AG04450 (cell line): ENCODE data around the gene PLCXD3. TPM values are rescaled to one million over a fixed set of nuclear protein-coding genes. Genes with fewer than 3 reads are reported as not detected.

Experiments
- CTCF ChIA-PET: fragments of 300-600, 350-600 bp; formaldehyde crosslinking; extraction: SDS; loops from one replicate; lab custom pipeline; 2022; ENCODE audit warnings: antibody characterized with exemption, inconsistent platforms; lab: Charles Lee
- POLR2A ChIA-PET: fragments of 350-600 bp; formaldehyde crosslinking; extraction: SDS; loops from one replicate; lab custom pipeline; 2021; ENCODE audit warnings: antibody characterized with exemption, inconsistent platforms; lab: Yijun Ruan, JAX
- DNase-seq: peaks from one replicate; pipeline ENCODE4 v3.0.0-alpha.2; 2011; ENCODE audit warnings: low read depth, low spot score
- H3K27ac ChIP-seq: one replicate; pipeline ENCODE4 v1.5.1; 2012; ENCODE audit warnings: low read depth, low read length, control low read depth
- H3K27me3 ChIP-seq: one replicate; pipeline ENCODE4 v1.6.0; 2012; ENCODE audit warnings: low read length; ENCODE audit not compliant: control insufficient read depth, insufficient read depth
- H3K4me3 ChIP-seq: 2 replicates; pipeline ENCODE4 v1.5.1; 2011; ENCODE audit warnings: mild to moderate bottlenecking, low read depth, low read length, control low read depth
- H3K9me3 ChIP-seq: 2 replicates; pipeline ENCODE4 v1.5.1; 2012; ENCODE audit warnings: low read length; ENCODE audit not compliant: control insufficient read depth, insufficient read depth
- polyA plus RNA-seq: library from polyadenylated mRNA; depleted of rRNA; stranded (reverse); fragments of >200 nt; gene quantifications from 2 replicates; pipeline ENCODE4 v1.2.3, GENCODE V29; 2011
- TF ChIP-seq, protein P1 (sequence below): IDR thresholded peaks from 2 replicates; pipeline ENCODE4 v1.5.1; 2011; ENCODE audit warnings: low read depth, low read length, control low read depth, inconsistent platforms

PLCXD3 gene
- polyA plus RNA-seq, 1 experiment, result 0.02 TPM

- Histone ChIP-seq H3K27me3 (no peaks in the 10 kb centered on the region), H3K27ac (no peak overlapping the region), H3K9me3 (no peaks in the 10 kb centered on the region), H3K4me3 (no peak overlapping the region)
- TF ChIP-seq, protein P1, sequence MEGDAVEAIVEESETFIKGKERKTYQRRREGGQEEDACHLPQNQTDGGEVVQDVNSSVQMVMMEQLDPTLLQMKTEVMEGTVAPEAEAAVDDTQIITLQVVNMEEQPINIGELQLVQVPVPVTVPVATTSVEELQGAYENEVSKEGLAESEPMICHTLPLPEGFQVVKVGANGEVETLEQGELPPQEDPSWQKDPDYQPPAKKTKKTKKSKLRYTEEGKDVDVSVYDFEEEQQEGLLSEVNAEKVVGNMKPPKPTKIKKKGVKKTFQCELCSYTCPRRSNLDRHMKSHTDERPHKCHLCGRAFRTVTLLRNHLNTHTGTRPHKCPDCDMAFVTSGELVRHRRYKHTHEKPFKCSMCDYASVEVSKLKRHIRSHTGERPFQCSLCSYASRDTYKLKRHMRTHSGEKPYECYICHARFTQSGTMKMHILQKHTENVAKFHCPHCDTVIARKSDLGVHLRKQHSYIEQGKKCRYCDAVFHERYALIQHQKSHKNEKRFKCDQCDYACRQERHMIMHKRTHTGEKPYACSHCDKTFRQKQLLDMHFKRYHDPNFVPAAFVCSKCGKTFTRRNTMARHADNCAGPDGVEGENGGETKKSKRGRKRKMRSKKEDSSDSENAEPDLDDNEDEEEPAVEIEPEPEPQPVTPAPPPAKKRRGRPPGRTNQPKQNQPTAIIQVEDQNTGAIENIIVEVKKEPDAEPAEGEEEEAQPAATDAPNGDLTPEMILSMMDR, result no peak
- POLR2A ChIA-PET, result no interaction called here
- no peak for DNase-seq
- CTCF ChIA-PET, result no interaction called here
These were observed 219.6 kb downstream of the PLCXD3 start for GRCh38 chr5:41290810-41291209.

DNA sequence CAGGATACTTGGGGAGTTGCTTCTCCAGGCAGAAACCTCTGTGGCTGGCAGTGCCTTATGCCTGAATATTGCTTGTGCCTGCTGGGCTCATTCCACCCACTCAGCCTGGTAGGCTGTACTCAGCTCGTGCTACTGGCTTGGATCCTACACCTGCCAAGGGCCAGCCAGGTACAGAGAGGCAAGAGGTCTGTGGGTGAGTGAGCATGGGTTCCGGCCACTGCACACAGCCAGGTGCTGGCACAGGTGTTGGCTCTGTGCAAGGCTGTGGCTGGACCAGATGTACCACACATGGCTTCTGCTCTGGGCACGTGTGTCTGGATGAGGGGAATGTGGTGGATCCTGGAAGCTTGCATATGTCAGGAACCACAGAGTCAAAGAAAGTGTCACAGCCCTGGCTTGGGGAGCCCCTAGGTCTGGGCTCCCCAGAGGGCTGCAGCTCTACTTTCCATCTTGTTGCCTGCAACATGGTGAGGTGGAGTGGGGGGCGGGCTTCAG, 220.4 kb downstream of the PLCXD3 start:
- H3K27ac ChIP-seq, result no peak overlapping the region
- no peak overlapping the region for H3K4me3 ChIP-seq
- no peak for DNase-seq
- TF ChIP-seq, protein P1, result no peak
- POLR2A ChIA-PET, result no interaction called here
- CTCF ChIA-PET, result no interaction called here
- H3K27me3 ChIP-seq, result no peaks in the 10 kb centered on the region
- no peaks in the 10 kb centered on the region for H3K9me3 ChIP-seq

GRCh38 chr5:41286696-41287095, 223.7 kb downstream of the PLCXD3 start:
- ChIA-PET POLR2A (no interaction called here), CTCF (no interaction called here)
- DNase-seq, result no peak
- Histone ChIP-seq H3K4me3 (no peak overlapping the region), H3K9me3 (no peaks in the 10 kb centered on the region), H3K27ac (no peak overlapping the region), H3K27me3 (no peaks in the 10 kb centered on the region)
- TF ChIP-seq, protein P1, result no peak

DNA sequence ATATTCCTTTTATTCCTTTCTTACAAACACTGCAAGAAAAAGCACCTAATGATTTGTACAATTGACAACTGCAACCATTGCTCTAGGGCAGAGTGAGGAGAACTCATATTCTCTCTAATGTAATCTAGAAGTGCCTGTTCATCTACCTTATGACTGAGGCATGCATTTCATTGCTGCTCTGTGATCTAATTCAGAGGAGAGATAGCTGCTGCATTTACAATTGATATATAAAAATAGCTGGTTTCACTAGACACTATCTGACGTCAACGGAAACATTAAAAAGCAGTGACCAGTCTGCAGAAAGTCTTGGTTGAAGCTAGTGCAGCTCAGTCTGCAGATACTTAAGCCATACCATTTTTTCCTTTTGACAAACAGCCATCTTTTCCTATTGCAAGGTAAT, 224.2 kb downstream of the PLCXD3 start:
- Histone ChIP-seq H3K27ac (no peak overlapping the region), H3K27me3 (no peaks in the 10 kb centered on the region), H3K4me3 (no peak overlapping the region), H3K9me3 (no peaks in the 10 kb centered on the region)
- no peak for DNase-seq
- TF ChIP-seq, protein P1, result no peak
- ChIA-PET POLR2A (no interaction called here), CTCF (no interaction called here)

GRCh38 chr5:41284938-41285337, 225.5 kb downstream of the PLCXD3 start:
- CTCF ChIA-PET, result no interaction called here
- Histone ChIP-seq H3K4me3 (no peak overlapping the region), H3K27me3 (no peaks in the 10 kb centered on the region), H3K9me3 (no peaks in the 10 kb centered on the region), H3K27ac (no peak overlapping the region)
- no peak for DNase-seq
- TF ChIP-seq, protein P1, result no peak
- POLR2A ChIA-PET, result no interaction called here
